ENCODE data around the gene CRELD2. TPM values are rescaled to one million over a fixed set of nuclear protein-coding genes. Genes with fewer than 3 reads are reported as not detected.

Gene CRELD2
- total and polyA plus RNA-seq, 8 donors: 19.4 to 83.0 (median 38.0) TPM

DNA sequence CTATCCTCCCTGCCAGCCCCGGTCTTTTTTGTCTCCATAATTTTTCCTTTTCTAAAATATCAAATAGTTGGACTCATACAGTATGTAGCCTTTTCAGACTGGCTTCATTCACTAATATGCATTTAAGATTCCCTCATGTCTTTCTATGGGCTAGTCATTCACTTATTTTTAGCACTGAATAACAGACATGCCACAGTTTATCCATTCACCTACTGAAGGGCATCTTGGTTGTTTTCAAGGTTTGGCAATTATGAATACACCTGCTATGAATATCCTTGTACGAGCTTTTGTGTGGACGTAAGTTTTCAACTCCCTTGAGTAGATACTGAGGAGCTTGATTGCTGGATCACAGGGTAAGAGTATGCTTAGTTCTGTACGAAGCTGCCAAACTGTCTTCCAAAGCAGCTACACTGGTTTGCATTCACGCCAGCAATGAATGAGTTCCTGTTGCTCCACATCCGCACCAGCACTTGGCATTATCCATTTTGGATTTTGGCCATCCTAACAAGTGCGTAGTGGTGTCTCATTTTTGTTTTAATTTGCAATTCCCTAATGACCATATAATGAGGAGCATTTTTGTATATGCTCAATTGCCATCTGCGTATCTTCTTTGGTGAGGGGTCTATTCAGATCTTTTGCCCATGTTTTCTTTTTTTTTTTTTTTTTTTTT, 21.3 kb upstream of the CRELD2 start:
- Histone ChIP-seq H3K4me3 (no peak overlapping the region), H3K9me3 (no peaks in the 10 kb centered on the region), H3K27ac (no peak overlapping the region), H3K4me1 (no peaks in the 10 kb centered on the region), H3K27me3 (no peaks in the 10 kb centered on the region), H3K36me3 (peaks cover 8 to 61% (median 49%) of the 10 kb centered on the region in 4 donors)
- TF ChIP-seq POLR2A (IDR thresholded peaks at IDR 0.05): no peak
- intact Hi-C loops (cut with DNase I; ENCODE audit: low total_unique reads): no loop called here
- DNase-seq: no peak
- WGBS, 5 donors: 90 to 99% (median 97%) methylated on average over 8 of the region's 8 CpGs

DNA sequence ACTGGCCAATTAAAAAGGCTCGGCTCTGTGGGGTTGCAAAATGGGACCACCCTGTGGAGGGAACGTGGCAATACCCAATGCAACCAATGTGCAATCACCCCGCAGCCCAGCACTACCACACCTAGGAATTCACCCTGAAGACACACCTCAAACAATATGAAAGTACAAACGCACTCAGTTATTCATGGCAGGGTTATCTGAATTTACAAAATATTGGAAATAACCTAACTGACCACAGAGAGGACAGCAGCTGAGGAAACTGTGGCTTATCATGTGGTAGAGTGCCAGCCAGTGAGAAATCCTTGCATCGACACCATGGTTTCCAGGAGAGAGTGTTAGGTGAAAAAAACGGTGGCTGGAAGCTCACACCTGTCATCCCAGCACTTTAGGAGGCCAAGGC, 18.9 kb upstream of the CRELD2 start:
- peaks cover 23 to 78% (median 66%) of the 10 kb centered on the region in 4 donors for H3K36me3 ChIP-seq
- no peak overlapping the region for H3K27ac ChIP-seq
- no peaks in the 10 kb centered on the region for H3K27me3 ChIP-seq
- H3K4me1 ChIP-seq: no peaks in the 10 kb centered on the region
- TF ChIP-seq EP300 (IDR thresholded peaks at IDR 0.05) (no peak), POLR2A (IDR thresholded peaks at IDR 0.05) (no peak), POLR2AphosphoS5 (IDR thresholded peaks at IDR 0.05) (no peak)
- TF ChIP-seq, protein P1, sequence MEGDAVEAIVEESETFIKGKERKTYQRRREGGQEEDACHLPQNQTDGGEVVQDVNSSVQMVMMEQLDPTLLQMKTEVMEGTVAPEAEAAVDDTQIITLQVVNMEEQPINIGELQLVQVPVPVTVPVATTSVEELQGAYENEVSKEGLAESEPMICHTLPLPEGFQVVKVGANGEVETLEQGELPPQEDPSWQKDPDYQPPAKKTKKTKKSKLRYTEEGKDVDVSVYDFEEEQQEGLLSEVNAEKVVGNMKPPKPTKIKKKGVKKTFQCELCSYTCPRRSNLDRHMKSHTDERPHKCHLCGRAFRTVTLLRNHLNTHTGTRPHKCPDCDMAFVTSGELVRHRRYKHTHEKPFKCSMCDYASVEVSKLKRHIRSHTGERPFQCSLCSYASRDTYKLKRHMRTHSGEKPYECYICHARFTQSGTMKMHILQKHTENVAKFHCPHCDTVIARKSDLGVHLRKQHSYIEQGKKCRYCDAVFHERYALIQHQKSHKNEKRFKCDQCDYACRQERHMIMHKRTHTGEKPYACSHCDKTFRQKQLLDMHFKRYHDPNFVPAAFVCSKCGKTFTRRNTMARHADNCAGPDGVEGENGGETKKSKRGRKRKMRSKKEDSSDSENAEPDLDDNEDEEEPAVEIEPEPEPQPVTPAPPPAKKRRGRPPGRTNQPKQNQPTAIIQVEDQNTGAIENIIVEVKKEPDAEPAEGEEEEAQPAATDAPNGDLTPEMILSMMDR (IDR thresholded peaks at IDR 0.05): no peak
- DNase-seq: no peak
- no peaks in the 10 kb centered on the region for H3K9me3 ChIP-seq
- H3K4me3 ChIP-seq: no peak overlapping the region
- intact Hi-C loops (cut with DNase I; ENCODE audit: low total_unique reads): no loop called here
- 78 to 83% (median 80%) methylated on average over 6 of the region's 6 CpGs for WGBS, 5 donors

- no peak overlapping the region for H3K4me3 ChIP-seq
- TF ChIP-seq, protein P1 (IDR thresholded peaks at IDR 0.05): no peak
- no peak for TF ChIP-seq EP300 (IDR thresholded peaks at IDR 0.05)
- no peak for TF ChIP-seq POLR2AphosphoS5 (IDR thresholded peaks at IDR 0.05)
- TF ChIP-seq POLR2A (IDR thresholded peaks at IDR 0.05): no peak
- 87 to 91% (median 90%) methylated on average over 29 to 30 of the region's 30 CpGs for WGBS, 5 donors
- no peaks in the 10 kb centered on the region for H3K4me1 ChIP-seq
- no peak for DNase-seq
- peaks cover 23 to 89% (median 76%) of the 10 kb centered on the region in 4 donors for H3K36me3 ChIP-seq
- no peak overlapping the region for H3K27ac ChIP-seq
- no peaks in the 10 kb centered on the region for H3K27me3 ChIP-seq
- no peaks in the 10 kb centered on the region for H3K9me3 ChIP-seq
- intact Hi-C loops (cut with DNase I; ENCODE audit: low total_unique reads): no loop called here
Observed at GRCh38 chr22:49900441-49901230, 17.8 kb upstream of the CRELD2 start.

DNA sequence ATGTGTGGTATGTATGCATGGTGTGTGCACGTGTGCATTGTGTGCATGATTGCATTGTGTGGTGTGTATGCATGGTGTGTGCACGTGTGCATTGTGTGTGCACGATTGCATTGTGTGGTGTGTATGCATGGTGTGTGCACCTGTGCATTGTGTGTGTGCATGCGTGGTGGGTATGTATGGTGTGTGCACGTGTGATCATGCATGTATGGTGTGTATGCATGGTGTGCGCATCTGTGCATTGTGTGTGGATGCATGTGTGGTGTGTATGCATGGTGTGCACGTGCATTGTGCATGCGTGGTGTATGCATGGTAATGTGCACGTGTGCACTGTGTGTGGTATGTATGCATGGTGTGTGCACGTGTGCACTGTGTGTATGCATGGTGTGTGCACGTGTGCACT, 17.0 kb upstream of the CRELD2 start:
- TF ChIP-seq POLR2AphosphoS5 (IDR thresholded peaks at IDR 0.05): no peak
- TF ChIP-seq EP300 (IDR thresholded peaks at IDR 0.05): no peak
- TF ChIP-seq, protein P1 (IDR thresholded peaks at IDR 0.05): no peak
- no peak for TF ChIP-seq POLR2A (IDR thresholded peaks at IDR 0.05)
- H3K36me3 ChIP-seq: peaks cover 23 to 97% (median 85%) of the 10 kb centered on the region in 4 donors
- DNase-seq: no peak

More for the DNA sequence above, 17.0 kb upstream of the CRELD2 start:
- no peaks in the 10 kb centered on the region for H3K27me3 ChIP-seq
- no peaks in the 10 kb centered on the region for H3K4me1 ChIP-seq
- H3K27ac ChIP-seq: no peak overlapping the region
- no peak overlapping the region for H3K4me3 ChIP-seq
- WGBS, 5 donors: 95 to 100% (median 97%) methylated on average over 9 to 11 of the region's 11 CpGs
- intact Hi-C loops (cut with DNase I; ENCODE audit: low total_unique reads): no loop called here
- H3K9me3 ChIP-seq: no peaks in the 10 kb centered on the region

Data from stomach (tissue), 9 donors.